AML-193 (cell line): ENCODE measurements around the gene BCL2L11.

Source experiments
- DNase-seq, 2 experiments: peaks; one replicate each; lab custom pipeline; 2025; lab: John Stamatoyannopoulos, UW

BCL2L11 gene

GRCh38 chr2:111168528-111169239 lies 48.0 kb downstream of the BCL2L11 start:
- DNase-seq: no peak

GRCh38 chr2:111169268-111169667 lies 48.6 kb downstream of the BCL2L11 start:
- DNase-seq: no peak

- DNase-seq: no peak
Measured at GRCh38 chr2:111169924-111170323, 49.2 kb downstream of the BCL2L11 start.

GRCh38 chr2:111171337-111171930 lies 50.7 kb downstream of the BCL2L11 start:
- DNase-seq: no peak

- no peak for DNase-seq
Measured at GRCh38 chr2:111172666-111173065, 52.0 kb downstream of the BCL2L11 start.

DNA sequence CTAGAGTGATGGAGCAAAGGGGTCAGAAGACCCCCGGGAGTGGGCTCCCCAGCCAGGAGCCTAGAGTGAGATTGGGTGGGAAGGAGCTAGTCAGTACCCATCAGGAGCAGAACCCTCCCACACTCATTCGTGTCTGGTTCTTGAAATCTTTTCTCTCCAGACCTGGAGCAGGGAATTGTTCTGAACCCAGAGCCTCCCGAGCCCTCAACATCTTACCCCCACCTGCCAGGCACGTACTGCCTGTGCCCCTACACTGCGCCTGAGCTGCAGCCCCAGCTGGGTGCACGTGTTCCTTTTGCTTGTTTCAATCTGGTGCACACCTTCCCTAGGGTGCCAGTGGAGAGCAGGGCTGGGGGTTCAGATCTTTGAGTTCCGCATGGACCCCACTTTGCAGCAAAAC lies 52.6 kb downstream of the BCL2L11 start:
- no peak for DNase-seq

- DNase-seq: no peak
Measured at GRCh38 chr2:111173856-111174255, 53.1 kb downstream of the BCL2L11 start.

- DNase-seq: no peak
Measured at GRCh38 chr2:111175615-111176014, 54.9 kb downstream of the BCL2L11 start.

GRCh38 chr2:111176388-111176787 lies 55.7 kb downstream of the BCL2L11 start:
- no peak for DNase-seq

- peak in 1 of 2 experiments; percentile 26 for DNase-seq
Measured at GRCh38 chr2:111176867-111177266, 56.2 kb downstream of the BCL2L11 start.

GRCh38 chr2:111178296-111178695 lies 57.6 kb downstream of the BCL2L11 start:
- DNase-seq: no peak

- DNase-seq: no peak
Measured at GRCh38 chr2:111178730-111179405, 58.2 kb downstream of the BCL2L11 start.

- no peak for DNase-seq
Measured at GRCh38 chr2:111182121-111182520, 61.4 kb downstream of the BCL2L11 start.

DNA sequence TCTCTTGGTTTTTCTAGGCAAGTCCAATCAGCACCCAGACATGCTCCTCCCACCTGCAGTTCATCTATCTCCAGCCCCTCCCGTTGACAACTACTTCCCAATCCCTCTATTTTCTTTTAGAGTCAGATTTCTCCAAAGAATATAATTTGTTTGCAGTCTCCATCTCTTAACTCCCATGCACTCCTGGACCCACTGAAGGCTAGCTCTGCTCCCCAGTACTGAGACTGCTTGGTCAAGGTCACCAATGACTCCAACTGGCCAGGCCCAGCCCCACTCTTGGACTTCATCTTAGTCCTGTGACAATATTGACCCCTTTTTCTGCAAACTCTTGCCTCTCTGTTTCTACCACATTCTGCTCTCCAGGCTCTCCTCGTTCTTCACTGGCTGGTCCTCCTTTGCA lies 62.0 kb downstream of the BCL2L11 start:
- no peak for DNase-seq

GRCh38 chr2:111184725-111185310 lies 64.1 kb downstream of the BCL2L11 start:
- DNase-seq: no peak

GRCh38 chr2:111185361-111186022 lies 64.8 kb downstream of the BCL2L11 start:
- no peak for DNase-seq

- DNase-seq: no peak
Measured at GRCh38 chr2:111186121-111186715, 65.5 kb downstream of the BCL2L11 start.

- DNase-seq: no peak
Measured at GRCh38 chr2:111186933-111187332, 66.2 kb downstream of the BCL2L11 start.

- DNase-seq: no peak
Measured at GRCh38 chr2:111188681-111189080, 68.0 kb downstream of the BCL2L11 start.

DNA sequence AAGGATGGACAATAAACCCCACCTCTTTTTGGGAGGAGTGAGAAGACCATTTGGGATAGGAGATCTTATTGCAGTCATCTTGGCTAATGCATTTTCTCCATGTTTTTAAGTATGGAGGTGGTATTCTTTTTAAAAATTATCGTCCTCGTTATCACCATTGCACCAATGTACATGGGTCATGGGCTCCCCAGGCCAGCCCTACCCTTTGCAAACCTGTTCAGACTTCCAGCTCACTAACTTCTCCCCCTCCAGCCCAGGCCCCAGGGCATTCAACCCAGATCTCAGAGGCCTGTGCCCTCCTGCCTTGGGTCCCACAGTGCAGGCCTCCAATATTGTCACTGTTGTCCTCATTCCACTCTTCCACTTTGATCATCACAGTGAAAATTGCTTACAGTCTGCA lies 68.4 kb downstream of the BCL2L11 start:
- no peak for DNase-seq

DNA sequence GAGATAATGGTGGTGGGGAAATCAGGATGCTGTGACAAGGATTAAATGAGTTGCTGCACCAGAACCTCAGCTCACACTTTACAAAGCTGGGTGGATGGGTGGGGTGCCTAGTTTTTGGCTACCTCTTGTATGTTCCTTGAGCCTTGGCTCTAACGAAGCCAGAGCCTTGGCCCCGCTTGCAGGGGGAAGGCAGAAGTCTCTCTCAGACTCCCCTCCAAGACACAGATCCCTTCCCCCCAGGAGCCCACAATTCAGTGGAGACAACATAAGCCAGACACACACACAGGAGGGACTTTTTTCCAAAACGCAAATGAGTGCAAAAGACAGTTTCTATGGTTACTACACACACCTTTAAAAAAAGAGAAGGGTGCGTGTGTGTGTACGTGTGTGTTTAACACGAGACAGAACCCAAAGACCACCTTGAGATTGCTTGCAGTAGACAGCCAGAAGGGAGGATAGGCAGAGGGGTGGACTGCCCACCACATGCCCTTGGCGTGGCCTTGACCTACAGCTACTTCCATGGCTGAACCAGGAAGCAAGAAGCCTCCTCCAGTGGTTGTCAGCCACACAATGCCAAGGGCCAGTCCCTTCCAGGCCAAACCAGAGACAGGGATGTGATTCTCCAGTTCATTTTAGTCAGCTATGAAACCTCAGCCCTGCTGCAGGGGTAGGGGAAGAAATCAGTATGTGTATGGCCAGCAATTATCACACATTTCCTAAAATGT lies 70.3 kb downstream of the BCL2L11 start:
- DNase-seq: no peak
